ENCODE measurements around the gene SLCO3A1.

SLCO3A1 gene

DNA sequence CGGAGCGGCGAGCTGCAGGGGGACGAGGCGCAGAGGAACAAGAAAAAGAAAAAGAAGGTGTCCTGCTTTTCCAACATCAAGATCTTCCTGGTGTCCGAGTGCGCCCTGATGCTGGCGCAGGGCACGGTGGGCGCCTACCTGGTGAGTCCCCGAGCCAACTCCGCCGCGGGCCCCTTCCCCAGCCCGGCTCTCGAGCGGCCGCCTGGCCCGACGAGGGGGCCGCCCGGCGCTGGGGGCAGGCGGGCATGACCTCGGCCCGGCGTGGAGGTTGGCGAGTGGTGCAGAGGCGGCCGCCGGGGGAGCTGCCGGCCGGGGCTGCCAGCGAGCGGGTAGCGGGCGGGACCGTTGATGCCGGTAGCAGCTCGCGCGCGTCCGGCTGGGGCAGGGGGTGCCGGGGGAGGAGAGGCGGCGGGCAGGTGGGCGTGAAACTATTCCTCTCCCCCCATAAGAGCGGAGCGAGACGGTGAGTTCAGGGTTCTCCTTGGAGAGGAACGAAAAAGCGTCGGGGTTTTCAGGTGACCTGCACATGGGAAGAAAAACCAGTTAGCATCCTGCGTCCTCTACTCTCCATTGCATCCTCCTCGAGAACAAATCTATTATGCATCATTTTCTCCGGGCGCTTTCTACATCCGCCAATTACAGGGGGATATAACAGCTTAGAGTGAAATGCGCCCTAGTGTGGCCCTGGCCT lies 585 bp downstream of the SLCO3A1 start:
- H3K27ac ChIP-seq (replicated peaks): peak overlapping the region; percentile 55
- no peak for DNase-seq (ENCODE audit: low read depth in 1 of 2, low spot score in 1 of 2)
- H3K4me3 ChIP-seq (replicated peaks; ENCODE audit: insufficient read depth, low read length): peak overlapping the region; percentile 66
- TF ChIP-seq POLR2AphosphoS5 (IDR thresholded peaks at IDR 0.05; ENCODE audit: low read depth) (no peak), SPI1 (IDR thresholded peaks at IDR 0.05; ENCODE audit: borderline replicate concordance, low read depth) (no peak), GABPA (IDR thresholded peaks at IDR 0.05; ENCODE audit: low read depth) (no peak)
- TF ChIP-seq, protein P1, sequence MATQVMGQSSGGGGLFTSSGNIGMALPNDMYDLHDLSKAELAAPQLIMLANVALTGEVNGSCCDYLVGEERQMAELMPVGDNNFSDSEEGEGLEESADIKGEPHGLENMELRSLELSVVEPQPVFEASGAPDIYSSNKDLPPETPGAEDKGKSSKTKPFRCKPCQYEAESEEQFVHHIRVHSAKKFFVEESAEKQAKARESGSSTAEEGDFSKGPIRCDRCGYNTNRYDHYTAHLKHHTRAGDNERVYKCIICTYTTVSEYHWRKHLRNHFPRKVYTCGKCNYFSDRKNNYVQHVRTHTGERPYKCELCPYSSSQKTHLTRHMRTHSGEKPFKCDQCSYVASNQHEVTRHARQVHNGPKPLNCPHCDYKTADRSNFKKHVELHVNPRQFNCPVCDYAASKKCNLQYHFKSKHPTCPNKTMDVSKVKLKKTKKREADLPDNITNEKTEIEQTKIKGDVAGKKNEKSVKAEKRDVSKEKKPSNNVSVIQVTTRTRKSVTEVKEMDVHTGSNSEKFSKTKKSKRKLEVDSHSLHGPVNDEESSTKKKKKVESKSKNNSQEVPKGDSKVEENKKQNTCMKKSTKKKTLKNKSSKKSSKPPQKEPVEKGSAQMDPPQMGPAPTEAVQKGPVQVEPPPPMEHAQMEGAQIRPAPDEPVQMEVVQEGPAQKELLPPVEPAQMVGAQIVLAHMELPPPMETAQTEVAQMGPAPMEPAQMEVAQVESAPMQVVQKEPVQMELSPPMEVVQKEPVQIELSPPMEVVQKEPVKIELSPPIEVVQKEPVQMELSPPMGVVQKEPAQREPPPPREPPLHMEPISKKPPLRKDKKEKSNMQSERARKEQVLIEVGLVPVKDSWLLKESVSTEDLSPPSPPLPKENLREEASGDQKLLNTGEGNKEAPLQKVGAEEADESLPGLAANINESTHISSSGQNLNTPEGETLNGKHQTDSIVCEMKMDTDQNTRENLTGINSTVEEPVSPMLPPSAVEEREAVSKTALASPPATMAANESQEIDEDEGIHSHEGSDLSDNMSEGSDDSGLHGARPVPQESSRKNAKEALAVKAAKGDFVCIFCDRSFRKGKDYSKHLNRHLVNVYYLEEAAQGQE (IDR thresholded peaks at IDR 0.05; ENCODE audit: insufficient replicate concordance, low read depth): no peak
- TF ChIP-seq, protein P2, sequence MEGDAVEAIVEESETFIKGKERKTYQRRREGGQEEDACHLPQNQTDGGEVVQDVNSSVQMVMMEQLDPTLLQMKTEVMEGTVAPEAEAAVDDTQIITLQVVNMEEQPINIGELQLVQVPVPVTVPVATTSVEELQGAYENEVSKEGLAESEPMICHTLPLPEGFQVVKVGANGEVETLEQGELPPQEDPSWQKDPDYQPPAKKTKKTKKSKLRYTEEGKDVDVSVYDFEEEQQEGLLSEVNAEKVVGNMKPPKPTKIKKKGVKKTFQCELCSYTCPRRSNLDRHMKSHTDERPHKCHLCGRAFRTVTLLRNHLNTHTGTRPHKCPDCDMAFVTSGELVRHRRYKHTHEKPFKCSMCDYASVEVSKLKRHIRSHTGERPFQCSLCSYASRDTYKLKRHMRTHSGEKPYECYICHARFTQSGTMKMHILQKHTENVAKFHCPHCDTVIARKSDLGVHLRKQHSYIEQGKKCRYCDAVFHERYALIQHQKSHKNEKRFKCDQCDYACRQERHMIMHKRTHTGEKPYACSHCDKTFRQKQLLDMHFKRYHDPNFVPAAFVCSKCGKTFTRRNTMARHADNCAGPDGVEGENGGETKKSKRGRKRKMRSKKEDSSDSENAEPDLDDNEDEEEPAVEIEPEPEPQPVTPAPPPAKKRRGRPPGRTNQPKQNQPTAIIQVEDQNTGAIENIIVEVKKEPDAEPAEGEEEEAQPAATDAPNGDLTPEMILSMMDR (IDR thresholded peaks at IDR 0.05; ENCODE audit: insufficient read depth, low read length): no peak
- H3K27me3 ChIP-seq (ENCODE audit: insufficient read depth, poor library complexity, severe bottlenecking): no peaks in the 10 kb centered on the region

DNA sequence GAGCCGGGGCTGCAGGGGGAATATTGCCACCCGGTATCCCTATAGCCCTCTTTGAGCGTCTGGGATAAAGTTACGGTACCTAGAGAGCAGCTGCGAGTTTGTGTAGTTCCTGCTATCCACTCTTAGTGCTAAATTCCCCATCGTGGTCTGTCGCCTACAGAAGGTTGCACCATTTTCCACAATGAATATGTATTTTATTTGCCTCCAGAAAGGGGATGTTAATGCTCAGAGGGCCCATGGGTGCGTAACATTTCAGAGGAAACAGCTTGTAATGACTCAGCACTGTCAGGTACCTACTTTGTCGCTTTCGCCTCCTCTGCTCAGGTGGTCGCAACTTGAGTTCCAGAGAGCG lies 1.1 kb downstream of the SLCO3A1 start:
- Histone ChIP-seq H3K27me3 (ENCODE audit: insufficient read depth, poor library complexity, severe bottlenecking) (no peaks in the 10 kb centered on the region), H3K4me3 (replicated peaks; ENCODE audit: insufficient read depth, low read length) (peak overlapping the region; percentile 66), H3K27ac (replicated peaks) (peak overlapping the region; percentile 55)
- DNase-seq (ENCODE audit: low read depth in 1 of 2, low spot score in 1 of 2): peak; percentile 63 to 79
- TF ChIP-seq SPI1 (IDR thresholded peaks at IDR 0.05; ENCODE audit: borderline replicate concordance, low read depth): no peak
- TF ChIP-seq, protein P1 (IDR thresholded peaks at IDR 0.05; ENCODE audit: insufficient replicate concordance, low read depth): peak; percentile 16
- peak; percentile 23; the same call in 1 of the 2 replicates for TF ChIP-seq POLR2AphosphoS5 (IDR thresholded peaks at IDR 0.05; ENCODE audit: low read depth)
- TF ChIP-seq, protein P2 (IDR thresholded peaks at IDR 0.05; ENCODE audit: insufficient read depth, low read length): no peak

- Histone ChIP-seq H3K4me3 (replicated peaks; ENCODE audit: insufficient read depth, low read length) (peak overlapping the region; percentile 66), H3K27me3 (ENCODE audit: insufficient read depth, poor library complexity, severe bottlenecking) (no peaks in the 10 kb centered on the region), H3K27ac (replicated peaks) (no peak overlapping the region)
- TF ChIP-seq GABPA (IDR thresholded peaks at IDR 0.05; ENCODE audit: low read depth) (no peak), SPI1 (IDR thresholded peaks at IDR 0.05; ENCODE audit: borderline replicate concordance, low read depth) (no peak), POLR2AphosphoS5 (IDR thresholded peaks at IDR 0.05; ENCODE audit: low read depth) (no peak)
- TF ChIP-seq, protein P1 (IDR thresholded peaks at IDR 0.05; ENCODE audit: insufficient replicate concordance, low read depth): no peak
- TF ChIP-seq, protein P2 (IDR thresholded peaks at IDR 0.05; ENCODE audit: insufficient read depth, low read length): no peak
- no peak for DNase-seq (ENCODE audit: low read depth in 1 of 2, low spot score in 1 of 2)
Measured at GRCh38 chr15:91855241-91855640, 1.7 kb downstream of the SLCO3A1 start.

Data from HL-60 (cell line).